ENCODE measurements around the gene GEMIN4.
"Not testable (repeated sequence)": the region's sequence is repeated elsewhere in the genome, so short reads cannot be mapped to it uniquely, and the experiment has no call there.

Gene GEMIN4

DNA sequence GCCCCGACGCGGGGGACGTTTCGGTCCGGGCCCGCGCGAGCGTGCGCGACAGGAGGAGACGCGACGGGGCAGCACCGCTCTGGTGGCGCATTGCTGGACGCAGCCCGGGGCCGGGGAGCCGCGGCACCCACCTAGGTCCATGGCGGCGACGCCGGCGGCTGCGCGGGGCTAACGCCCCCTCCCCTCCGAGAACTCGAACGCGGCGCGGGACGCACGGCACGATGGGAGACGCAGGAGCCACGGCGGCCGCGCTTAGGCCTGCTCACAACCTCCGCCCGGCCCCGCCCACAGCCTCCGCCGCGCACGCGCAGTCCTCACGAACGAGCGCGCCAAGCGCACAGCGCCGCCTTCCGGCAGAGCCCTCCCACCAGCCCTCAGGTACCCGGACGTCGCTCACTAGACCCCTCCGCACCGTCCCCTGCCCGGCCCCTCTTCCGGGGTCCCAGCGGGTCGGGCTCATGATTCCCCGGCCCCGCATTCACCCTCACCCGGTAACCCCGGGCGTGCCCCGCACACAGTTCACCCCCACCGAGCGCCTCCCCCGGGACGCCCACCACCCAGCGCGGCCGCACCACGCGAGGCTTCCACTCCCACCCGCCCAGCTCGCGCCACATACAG, at the start of gene GEMIN4:
TSS of gene GEMIN4 (minus strand) at position 263 of the 618 bp plus-strand sequence. CDS start at position 141, 122 bp downstream.
- Mint-ChIP-seq H3K36me3 (peaks cover 17 to 60% of the 10 kb centered on the region in 2 donors), H3K27ac (peak within 1 kb of the TSS; percentile 100), H3K4me3 (peak within 1 kb of the TSS; percentile 91 to 95), H3K9me3 (peaks cover 0 to 5% of the 10 kb centered on the region in 2 donors), H3K27me3 (no peaks in the 10 kb centered on the region), H3K4me1 (peaks cover 31 to 45% of the 10 kb centered on the region in 2 donors)
- DNase-seq = peak; percentile 96
- ATAC-seq (replicated peaks) = peak; percentile 86 to 89

DNA sequence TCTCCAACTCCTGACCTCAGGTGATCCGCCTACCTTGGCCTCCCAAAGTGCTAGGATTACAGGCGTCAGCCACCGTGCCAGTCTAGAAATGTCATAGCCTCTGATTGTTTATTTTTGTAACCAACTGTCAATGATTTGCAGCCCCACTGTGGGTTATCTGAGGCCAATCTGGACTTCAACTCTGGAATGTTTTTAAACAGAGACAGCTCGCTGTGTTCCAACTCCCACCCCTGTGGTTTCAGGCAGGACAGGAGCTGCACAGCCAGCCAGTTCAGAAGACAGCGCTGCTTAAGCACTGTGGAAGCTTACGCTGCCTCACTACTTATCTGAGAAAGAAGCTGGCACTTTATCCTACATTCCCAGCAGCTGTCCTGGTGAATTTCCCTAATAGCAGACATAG, 49.6 kb upstream of the GEMIN4 start:
- Mint-ChIP-seq H3K4me3 (no peak overlapping the region), H3K36me3 (peaks cover 1 to 2% of the 10 kb centered on the region in 2 donors), H3K27ac (no peak overlapping the region), H3K27me3 (no peaks in the 10 kb centered on the region), H3K4me1 (no peaks in the 10 kb centered on the region), H3K9me3 (no peaks in the 10 kb centered on the region)
- ATAC-seq (replicated peaks) (no peak), DNase-seq (no peak)

DNA sequence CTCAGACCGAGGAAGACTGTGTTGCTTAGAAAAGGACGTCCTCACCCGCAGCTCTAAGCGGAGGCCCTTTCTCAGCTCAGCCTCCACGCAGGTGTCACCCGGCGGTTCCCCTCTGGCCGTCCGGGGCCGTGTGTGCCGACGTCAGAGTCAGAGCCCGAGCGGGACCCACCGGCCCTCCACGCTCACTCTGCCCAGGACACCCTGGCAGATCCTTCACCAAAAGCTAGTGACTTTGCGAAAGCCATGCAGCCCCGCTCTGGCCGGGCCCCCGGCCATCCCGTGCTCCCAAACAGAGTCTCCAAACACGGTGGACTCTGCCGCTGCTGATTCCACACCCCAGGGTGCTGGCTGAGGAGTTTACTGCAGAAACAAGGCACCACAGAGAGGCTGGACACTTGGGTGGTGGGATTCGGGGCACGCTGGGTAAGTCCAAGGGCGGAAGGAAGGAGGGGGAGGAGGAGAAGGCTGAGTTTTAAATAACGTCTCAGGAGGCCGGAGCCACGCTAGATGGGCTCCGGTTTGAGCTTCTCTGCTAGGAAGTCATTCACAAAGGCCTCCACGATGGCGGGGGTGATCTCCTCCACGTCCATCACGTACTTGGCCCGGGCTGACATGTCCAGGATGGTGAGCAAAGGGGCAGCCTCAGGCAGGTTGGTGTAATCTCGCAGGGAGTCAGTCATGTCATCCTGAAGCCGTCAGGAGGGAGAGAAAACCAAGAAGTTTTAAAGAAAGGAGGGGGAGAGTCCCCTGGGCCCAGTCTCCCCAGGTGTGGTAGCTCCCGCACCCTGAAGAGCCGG, 48.6 kb upstream of the GEMIN4 start:
- Mint-ChIP-seq H3K9me3 (no peaks in the 10 kb centered on the region), H3K4me1 (no peaks in the 10 kb centered on the region), H3K36me3 (peaks cover 6 to 11% of the 10 kb centered on the region in 2 donors), H3K27ac (no peak overlapping the region), H3K4me3 (no peak overlapping the region), H3K27me3 (no peaks in the 10 kb centered on the region)
- DNase-seq = no peak
- no peak for ATAC-seq (replicated peaks)

DNA sequence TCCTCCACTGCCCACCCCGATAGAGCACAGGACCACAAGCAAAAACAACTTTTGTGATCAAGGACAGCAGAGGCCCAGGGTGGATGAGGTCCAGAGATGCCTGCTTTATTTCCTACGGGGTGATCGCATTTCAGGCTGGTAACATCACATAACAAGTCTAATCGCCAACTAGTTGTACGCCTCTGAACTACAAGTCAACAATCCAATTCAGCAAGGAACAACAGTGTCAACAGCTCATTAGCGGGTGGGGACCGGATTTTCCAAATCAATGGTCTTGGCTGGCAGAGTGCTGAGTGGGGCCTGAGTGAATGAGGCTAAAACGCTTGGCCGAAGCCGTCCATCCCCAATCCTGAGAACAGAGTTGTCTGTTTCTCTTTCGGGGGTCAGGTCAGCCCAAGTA, 47.2 kb upstream of the GEMIN4 start:
- H3K4me1 Mint-ChIP-seq = peaks cover 4 to 7% of the 10 kb centered on the region in 2 donors
- H3K9me3 Mint-ChIP-seq = no peaks in the 10 kb centered on the region
- H3K27ac Mint-ChIP-seq = no peak overlapping the region
- no peak overlapping the region for H3K4me3 Mint-ChIP-seq
- no peak for ATAC-seq (replicated peaks)
- no peaks in the 10 kb centered on the region for H3K27me3 Mint-ChIP-seq
- no peak for DNase-seq
- peaks cover 8 to 17% of the 10 kb centered on the region in 2 donors for H3K36me3 Mint-ChIP-seq

GRCh38 chr17:798246-798645, 46.2 kb upstream of the GEMIN4 start:
- Mint-ChIP-seq H3K9me3 (no peaks in the 10 kb centered on the region), H3K36me3 (peaks cover 8 to 21% of the 10 kb centered on the region in 2 donors), H3K4me3 (no peak overlapping the region), H3K4me1 (peaks cover 4 to 7% of the 10 kb centered on the region in 2 donors), H3K27ac (no peak overlapping the region), H3K27me3 (no peaks in the 10 kb centered on the region)
- DNase-seq = no peak
- no peak for ATAC-seq (replicated peaks)

GRCh38 chr17:797236-797840, 45.3 kb upstream of the GEMIN4 start:
- DNase-seq (no peak), ATAC-seq (replicated peaks) (no peak)
- Mint-ChIP-seq H3K36me3 (peaks cover 15 to 26% of the 10 kb centered on the region in 2 donors), H3K4me1 (peaks cover 4 to 7% of the 10 kb centered on the region in 2 donors), H3K27ac (no peak overlapping the region), H3K9me3 (no peaks in the 10 kb centered on the region), H3K27me3 (no peaks in the 10 kb centered on the region), H3K4me3 (no peak overlapping the region)

DNA sequence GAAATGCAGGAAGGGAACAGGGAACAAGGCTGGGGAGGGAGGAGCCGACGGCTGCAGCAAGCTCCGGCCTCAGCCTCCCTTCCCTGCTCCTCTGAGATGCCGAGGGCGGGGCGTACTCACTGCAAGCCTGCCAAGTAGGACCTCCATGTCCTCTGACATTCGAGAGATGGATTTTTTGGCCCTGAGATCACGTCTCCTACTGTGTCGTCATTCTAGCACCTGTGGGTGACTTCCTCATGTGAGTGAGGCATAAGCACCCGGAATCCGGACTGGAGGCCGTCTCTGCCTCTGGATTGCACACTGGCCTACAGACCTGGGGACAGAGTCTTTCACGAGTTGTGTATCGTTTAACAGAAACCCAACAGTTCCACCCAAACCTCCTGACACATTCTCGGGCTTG, 44.5 kb upstream of the GEMIN4 start:
- no peak for DNase-seq
- H3K27ac Mint-ChIP-seq = no peak overlapping the region

GRCh38 chr17:795721-796120, 43.7 kb upstream of the GEMIN4 start:
- Mint-ChIP-seq H3K9me3 (no peaks in the 10 kb centered on the region), H3K27me3 (no peaks in the 10 kb centered on the region), H3K4me1 (peaks cover 4 to 12% of the 10 kb centered on the region in 2 donors), H3K4me3 (no peak overlapping the region), H3K36me3 (peaks cover 27 to 39% of the 10 kb centered on the region in 2 donors), H3K27ac (no peak overlapping the region)
- ATAC-seq (replicated peaks) = no peak
- DNase-seq = no peak

More for the DNA sequence above, 44.5 kb upstream of the GEMIN4 start:
- ATAC-seq (replicated peaks) = no peak
- H3K36me3 Mint-ChIP-seq = peaks cover 18 to 30% of the 10 kb centered on the region in 2 donors
- H3K4me3 Mint-ChIP-seq = no peak overlapping the region
- no peaks in the 10 kb centered on the region for H3K27me3 Mint-ChIP-seq
- H3K4me1 Mint-ChIP-seq = peaks cover 4 to 7% of the 10 kb centered on the region in 2 donors
- no peaks in the 10 kb centered on the region for H3K9me3 Mint-ChIP-seq

DNA sequence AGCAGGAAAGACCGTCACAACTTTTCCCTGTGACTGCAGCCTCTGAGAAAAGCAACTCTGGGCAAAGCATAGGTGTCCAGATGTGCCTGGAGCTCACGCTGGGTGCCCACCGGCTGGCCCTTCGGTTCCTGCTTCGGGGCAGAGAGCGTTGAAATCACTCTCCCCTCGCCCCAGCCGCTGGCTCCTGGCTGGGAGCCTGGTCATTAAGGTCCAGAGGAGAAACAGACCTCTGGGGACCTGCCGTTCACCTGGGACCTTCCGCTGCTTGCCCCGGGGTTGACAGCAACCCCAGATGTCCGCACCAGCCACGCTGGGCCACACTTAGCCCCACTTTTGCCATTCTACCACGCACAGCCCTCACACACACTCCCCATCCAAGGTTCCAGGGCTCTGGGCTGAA, 43.2 kb upstream of the GEMIN4 start:
- Mint-ChIP-seq H3K4me3 (no peak overlapping the region), H3K27me3 (no peaks in the 10 kb centered on the region), H3K27ac (no peak overlapping the region), H3K36me3 (peaks cover 27 to 40% of the 10 kb centered on the region in 2 donors), H3K4me1 (peaks cover 4 to 12% of the 10 kb centered on the region in 2 donors), H3K9me3 (no peaks in the 10 kb centered on the region)
- ATAC-seq (replicated peaks) = no peak
- DNase-seq = no peak

- Mint-ChIP-seq H3K27me3 (no peaks in the 10 kb centered on the region), H3K4me3 (peak overlapping the region; percentile 36 to 69), H3K27ac (peak overlapping the region; percentile 25), H3K9me3 (no peaks in the 10 kb centered on the region), H3K36me3 (peaks cover 30 to 44% of the 10 kb centered on the region in 2 donors), H3K4me1 (peaks cover 4 to 12% of the 10 kb centered on the region in 2 donors)
- ATAC-seq (replicated peaks) (peak; percentile 81 to 83), DNase-seq (peak; percentile 23)
These were observed 42.8 kb upstream of the GEMIN4 start for GRCh38 chr17:794876-795275.

DNA sequence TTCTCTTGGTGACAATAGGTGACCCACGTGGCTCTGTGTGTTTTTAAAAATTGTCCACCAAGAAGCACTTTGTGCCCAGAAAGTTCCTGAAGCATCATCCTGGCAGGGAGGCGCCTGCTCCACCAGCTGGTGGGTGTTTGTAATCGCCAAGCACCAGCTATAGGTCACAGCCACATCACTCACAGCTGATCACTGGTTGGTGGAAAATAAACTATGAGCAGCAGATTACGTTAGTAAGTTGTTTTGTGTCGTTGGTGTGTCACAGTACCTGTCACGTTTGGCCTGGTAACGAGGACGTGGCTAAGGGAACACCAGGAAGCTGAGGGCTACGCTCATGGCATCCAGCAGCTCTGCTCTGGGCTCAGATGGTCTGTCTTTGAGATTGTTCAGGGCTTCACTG, 40.2 kb upstream of the GEMIN4 start:
- Mint-ChIP-seq H3K36me3 (peaks cover 32 to 55% of the 10 kb centered on the region in 2 donors), H3K4me3 (no peak overlapping the region), H3K4me1 (peaks cover 4 to 12% of the 10 kb centered on the region in 2 donors), H3K9me3 (no peaks in the 10 kb centered on the region), H3K27ac (peak overlapping the region; percentile 62), H3K27me3 (no peaks in the 10 kb centered on the region)
- ATAC-seq (replicated peaks) (no peak), DNase-seq (no peak)

- ATAC-seq (replicated peaks) (no peak), DNase-seq (no peak)
- no peak overlapping the region for H3K4me3 Mint-ChIP-seq
- peaks cover 35 to 57% of the 10 kb centered on the region in 2 donors for H3K36me3 Mint-ChIP-seq
- no peaks in the 10 kb centered on the region for H3K27me3 Mint-ChIP-seq
- H3K27ac Mint-ChIP-seq = no peak overlapping the region
- H3K4me1 Mint-ChIP-seq = peaks cover 4 to 12% of the 10 kb centered on the region in 2 donors
- no peaks in the 10 kb centered on the region for H3K9me3 Mint-ChIP-seq
These were observed 39.8 kb upstream of the GEMIN4 start for GRCh38 chr17:791829-792228.

DNA sequence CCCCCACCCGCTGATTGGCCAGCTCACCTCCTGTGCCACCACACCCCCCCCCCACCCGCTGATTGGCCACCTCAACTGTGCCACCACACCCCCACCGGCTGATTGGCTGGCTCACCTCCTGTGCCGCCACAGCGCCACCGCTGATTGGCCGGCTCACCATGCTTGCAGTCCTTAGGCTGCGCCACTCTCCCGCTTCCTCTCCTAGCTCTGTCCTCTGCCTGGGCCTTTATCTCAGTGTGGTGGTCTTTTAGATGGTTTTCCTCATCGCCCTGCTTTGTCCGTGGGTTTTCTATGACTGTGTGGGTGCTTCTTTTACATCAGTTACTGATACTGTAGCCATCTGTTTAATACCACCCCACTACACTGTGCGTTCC, 38.8 kb upstream of the GEMIN4 start:
- H3K27ac Mint-ChIP-seq = not testable (repeated sequence)

More for the DNA sequence above, 38.8 kb upstream of the GEMIN4 start:
- peaks cover 30 to 52% of the 10 kb centered on the region in 2 donors for H3K36me3 Mint-ChIP-seq
- H3K4me1 Mint-ChIP-seq = peaks cover 4 to 12% of the 10 kb centered on the region in 2 donors
- not testable (repeated sequence) for H3K27me3 Mint-ChIP-seq; DNase-seq; ATAC-seq (replicated peaks); H3K4me3 Mint-ChIP-seq; H3K9me3 Mint-ChIP-seq
